Stimulated activated CD4-positive, alpha-beta T cell treated with anti-CD3 and anti-CD28 coated beads, Interleukin-4, amount 100 ng/mL, for 4 hours (primary cell): Measurements from ENCODE around the gene PER1.

Experiments
- DNase-seq, 2 experiments: peaks; one replicate each; pipeline ENCODE4 v3.0.0-alpha.2; 2020

PER1 gene

DNA sequence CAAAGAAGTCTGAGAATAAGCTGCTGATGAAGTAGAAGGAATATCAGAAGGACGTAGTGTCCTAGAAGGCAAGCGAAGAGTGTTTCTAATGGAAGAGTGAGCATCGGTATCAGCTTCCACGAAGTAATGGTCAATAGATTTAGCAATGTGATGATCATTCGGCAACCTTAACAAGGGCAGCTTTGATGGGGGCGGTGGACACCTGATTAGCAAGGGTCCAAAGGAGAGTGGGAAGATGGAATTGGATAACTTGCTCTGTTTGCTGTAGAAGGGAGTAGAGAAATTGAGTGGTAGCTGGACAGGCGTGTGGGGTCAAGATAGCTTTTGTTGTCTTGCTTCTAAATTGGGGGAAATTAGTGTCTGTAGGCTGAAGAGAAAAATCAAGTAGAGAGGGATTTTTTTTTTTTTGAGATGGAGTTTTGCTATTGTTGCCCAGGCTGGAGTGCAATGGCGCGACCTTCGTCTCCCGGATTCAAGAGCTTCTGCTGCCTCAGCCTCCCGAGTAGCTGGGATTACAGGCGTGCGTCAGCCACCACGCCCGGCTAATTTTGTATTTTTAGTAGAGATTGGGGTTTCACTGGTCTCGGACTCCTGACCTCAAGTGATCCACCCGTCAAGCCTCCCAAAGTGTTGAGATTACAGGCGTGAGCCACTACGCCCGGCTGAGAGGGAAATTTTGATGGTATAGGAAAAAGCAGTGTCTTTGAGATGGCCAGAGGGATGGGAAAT, 14.4 kb downstream of the PER1 start:
- DNase-seq = no peak

DNA sequence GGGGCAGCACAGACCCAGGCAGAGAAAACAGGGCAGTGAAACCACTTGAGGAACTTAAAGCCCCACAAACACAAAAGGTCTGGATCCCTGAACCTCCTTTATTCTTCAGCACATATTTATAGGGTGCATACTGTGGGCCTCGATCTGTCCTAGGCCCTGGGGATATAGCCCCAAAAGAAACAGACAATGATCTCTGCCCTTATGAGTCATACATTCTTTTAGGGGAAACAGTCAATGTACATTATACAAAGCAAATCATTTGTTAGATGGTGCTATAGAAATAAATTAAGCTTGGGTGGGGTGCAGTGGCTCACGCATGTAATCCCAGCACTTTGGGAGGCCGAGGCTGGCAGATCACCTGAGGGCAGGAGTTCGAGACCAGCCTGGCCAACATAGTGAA, 18.3 kb downstream of the PER1 start:
- no peak for DNase-seq

DNA sequence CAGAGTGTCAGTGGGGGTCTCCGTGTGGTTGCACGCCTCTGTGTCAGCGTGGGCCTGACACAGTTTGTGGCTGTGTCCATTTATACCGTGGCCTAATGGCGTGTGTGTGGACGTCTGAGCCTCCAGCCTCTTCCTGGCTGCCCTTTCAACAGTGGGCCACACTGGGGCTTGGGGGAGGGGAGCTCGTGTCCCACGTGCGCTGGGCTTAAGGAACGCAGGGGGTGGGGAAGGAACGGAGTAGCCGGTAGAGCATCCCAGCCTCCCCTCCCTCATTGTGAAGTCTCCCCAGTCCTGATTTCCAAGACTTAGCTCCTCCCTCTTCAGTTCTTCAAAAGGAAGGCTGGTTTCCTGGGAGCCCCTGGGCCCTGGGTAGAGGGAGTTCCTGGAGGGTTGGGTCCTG, 18.8 kb downstream of the PER1 start:
- DNase-seq = no peak

DNA sequence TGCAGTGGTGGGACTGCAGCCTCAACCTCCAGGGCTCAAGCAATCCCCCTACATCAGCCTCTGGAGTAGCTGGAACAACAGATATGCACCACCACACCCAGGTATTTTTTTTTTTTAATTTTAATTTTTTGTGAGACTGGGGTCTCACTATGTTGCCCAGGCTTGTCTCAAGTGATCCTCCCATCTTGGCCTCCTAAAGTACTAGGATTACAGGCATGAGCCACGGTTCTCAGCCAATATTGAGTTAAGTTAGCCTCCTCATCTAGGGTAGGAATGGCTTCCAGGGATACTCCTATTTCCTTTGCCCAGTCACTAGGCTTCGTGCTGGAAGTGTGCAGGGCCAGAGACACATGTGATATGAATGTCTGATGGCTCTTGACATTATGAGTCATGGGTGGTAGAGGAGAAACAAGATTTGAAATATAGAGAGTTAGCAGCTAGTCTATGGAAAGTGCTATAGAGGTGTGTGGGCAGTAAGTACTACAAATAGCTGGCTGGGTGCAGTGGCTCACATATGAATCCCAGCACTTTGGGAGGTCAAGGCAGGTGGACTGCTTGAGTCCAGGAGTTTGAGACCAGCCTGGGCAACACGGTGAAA, 20.3 kb downstream of the PER1 start:
- DNase-seq = no peak

DNA sequence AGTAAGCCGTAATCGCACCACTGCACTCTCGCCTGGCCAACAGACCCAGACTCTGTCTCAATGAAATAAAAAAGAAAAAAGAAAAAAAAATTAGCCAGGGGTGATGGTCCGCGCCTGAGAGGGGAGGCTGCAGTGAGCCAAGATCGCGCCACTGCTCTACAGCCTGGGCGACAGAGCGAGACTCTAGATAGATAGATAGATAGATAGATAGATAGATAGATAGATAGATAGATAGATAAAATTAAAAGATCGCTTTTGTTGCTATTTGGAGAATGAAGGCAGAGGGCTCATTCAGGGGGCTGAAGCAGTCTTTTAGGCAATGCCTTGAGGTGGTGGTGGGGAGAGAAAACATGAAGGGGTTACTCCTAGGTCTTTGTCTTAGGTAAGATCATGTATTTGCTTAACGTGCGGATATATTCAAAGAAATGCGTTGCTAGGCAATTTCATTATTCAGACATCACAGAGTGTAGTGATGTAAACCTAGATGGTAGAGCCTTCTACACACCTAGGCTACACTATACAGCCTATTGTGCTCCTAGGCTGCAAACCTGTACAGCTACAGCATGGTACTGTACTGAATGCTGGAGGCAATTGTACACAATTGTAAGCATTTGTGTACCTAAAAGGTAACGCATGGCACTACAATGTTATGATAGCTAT, 23.9 kb downstream of the PER1 start:
- no peak for DNase-seq

DNA sequence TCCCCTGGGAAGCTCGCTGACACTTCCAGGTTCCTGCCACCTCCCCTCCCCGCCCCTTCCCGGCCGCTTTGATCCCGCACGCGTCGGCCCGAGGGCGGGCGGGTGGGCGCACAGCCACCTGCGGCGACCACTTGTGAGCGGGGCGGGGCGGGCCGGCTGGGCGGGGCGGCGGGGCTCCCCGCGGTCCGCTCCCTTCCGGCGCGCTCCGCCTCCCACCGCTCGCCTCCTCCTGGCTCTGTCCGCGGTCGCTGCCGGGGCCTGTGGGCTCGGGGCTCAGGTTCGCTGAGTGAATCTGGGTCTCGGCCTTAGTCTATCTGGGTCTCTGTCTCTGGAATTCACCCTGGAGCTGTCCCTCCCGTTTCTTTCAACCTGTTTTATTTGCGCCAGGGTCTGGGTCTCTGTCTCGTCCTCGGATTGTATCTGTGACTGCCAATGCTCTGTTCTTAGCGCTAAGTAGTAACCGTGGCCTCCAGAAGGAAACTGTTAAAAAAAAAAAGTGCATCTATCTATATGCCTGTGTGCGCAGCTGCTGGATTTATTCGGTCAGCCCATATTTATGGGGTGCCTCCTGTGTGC, 25.6 kb downstream of the PER1 start:
- DNase-seq = peak in 1 of 2 experiments; percentile 63

DNA sequence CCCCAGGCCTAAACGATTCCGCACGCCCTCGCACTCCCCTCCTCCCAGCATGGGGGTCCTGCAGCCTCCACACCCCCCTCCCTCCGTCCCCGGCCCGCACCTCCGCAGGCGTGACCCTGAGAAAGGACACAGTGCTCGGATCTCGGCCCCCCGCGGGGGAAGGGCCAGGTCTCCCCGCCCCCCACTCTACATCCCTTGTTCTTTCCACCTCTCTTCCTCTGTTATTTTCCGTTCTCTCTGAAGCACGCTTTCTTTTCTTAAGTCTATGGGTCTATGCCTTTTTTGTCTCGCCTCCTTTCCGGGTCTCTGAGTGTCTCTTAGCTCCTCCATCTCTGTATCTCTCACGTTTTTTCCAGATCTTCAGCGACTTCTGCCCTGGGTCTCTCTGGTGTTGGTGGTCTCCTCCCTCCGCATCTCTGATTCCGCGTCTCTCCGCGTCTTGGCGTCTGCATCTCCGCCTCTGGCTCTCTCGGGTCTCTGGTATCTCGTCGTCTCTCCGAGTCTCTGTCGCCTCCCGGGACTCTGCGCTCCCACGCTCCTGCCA, 26.2 kb downstream of the PER1 start:
- peak in 1 of 2 experiments; percentile 18 for DNase-seq

DNA sequence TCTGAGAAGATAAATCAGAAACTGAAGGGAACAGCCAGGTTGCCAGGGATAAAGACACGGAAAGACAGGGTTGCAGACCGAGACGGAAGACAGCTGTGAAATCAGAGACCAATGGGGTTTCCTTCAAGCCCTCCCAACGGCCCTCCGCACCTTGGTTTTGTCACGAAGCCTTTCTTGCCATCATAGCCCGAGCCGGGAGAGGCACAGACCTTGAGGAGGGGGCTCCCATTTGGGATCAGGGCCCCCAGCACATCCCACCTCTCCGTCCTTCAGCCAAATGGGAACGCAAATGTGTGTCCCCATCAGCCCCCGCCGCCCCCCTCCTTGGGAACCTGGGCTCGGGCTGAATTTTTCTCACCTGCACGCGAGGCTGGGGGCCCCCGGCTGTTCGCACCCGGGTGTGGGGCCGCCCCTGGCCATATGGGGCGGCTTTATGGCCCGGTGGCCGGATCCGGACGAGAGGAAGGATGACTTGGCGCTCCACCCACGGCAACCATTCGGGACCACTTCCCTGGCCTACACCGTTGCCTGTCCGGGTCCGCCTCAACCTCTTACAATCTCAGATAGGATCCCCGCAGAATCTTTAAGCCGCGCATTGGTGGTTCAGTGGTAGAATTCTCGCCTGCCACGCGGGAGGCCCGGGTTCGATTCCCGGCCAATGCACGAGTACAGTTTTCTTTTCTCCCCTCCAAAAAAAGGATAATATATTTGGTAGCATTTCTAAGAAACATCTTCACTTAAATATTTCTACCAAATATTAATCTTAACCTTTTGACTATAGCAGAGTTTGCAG, 26.9 kb downstream of the PER1 start:
- DNase-seq = peak; percentile 83 to 90

DNA sequence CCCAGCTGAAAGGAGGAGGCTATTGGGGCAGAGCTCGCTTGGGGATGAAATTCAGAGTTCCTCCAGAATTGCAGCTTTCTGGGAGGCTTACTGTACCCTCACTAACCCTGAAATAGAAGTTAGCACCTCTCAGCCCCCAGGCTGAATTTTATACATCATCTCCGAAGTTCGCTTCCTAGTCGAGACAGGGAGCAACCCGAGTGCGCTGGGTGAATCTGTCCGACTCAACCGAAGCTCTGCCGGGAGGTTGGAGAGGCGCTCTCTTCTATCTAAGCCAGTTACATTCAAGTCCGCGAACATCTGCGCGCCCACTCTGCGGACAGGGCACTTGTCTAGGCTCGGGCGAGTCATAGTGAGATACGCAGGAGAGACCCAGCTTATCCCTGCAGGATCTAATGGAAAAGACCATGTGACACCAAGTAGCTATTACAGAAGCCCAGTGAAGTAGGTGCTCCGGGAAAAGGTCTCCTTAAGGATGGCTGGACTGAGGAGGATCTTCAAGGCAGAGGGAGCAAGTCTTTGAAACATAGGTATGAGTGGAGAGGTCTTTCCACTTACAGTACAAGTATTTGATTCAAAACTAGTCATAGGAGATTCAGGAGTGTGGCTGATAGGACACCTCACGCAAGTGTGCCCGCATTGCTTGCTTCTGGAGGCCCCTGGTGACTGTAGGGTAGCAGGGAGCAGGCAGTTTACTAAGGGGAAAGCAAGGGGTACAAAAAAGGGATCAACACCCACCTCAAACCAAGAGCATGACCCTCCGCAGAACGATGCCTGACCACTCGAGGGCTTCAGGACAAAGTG, 27.7 kb downstream of the PER1 start:
- no peak for DNase-seq

DNA sequence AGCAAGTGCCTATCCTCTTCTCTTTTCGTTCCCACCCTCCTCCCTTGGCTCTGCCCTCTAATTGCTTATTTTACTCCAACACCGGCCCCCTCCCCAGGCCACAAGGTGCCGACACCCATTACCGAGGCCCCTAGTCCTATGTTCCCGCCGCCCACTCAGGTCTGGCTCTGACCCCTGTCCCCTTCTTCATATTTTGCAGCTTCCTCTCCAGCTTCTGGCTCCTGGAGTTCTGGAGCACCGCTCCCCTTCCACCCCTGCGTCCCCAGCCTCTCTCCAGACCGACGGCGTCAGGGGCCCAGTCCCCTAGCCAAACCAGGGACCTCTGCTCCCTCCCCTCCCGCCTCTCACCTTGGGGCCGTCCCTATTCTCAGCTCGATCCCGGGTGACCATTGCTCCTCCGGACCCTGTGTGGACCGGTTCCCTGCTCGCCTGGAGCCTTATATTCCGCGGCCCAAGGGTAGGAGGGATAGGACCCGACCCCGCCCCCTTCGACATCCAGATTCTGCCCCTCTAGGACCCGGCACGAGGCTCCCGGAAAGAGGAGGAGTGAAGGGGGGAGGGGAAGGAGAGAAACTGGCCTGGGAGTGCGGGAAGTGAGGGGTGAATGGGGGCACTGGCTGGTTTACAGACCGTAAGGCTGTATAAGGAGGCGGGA, 28.4 kb downstream of the PER1 start, which contains the start of gene HES7:
Gene HES7, minus strand, starts transcription at position 412 of the 655 bp plus-strand sequence. Its CDS starts 22 bp downstream, at position 390.
- DNase-seq = no peak

DNA sequence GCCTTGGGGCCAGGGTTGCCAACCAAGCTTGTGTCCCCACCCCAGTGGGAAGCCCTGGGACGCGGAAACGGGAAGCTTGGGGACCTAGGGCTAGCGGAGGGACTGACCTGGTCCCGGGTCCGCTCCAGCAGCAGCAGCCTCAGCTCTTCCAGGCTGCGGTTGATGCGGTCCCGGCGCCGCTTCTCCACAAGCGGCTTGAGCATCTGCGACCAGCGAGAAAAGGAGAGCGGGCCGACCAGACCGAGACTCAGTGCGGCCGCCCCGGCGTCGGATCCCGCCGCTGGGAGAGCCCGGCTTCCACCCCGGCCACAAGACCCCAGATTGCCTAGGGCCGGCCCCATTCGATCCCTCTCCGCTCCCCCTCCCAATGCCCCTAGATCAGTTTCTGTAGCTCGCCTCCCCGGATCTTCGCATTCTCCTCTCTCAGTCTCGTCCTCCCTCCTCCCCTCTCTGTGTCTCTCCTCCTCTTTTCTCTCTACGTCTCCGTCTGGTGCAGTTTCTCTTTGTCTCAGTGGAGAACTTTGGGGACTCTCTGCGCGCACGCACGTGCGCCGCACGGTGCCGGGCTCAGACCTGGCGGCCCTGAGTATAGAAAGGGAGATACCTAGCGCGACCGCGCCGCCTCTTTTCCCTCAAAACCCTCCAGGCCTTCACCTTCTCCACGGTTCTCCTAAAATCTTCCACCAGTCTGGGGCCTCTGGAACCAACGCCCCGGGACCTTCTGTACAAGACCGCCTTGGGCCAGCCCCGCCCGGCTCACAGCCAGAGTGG, 29.1 kb downstream of the PER1 start:
- DNase-seq = peak; percentile 46 to 51

DNA sequence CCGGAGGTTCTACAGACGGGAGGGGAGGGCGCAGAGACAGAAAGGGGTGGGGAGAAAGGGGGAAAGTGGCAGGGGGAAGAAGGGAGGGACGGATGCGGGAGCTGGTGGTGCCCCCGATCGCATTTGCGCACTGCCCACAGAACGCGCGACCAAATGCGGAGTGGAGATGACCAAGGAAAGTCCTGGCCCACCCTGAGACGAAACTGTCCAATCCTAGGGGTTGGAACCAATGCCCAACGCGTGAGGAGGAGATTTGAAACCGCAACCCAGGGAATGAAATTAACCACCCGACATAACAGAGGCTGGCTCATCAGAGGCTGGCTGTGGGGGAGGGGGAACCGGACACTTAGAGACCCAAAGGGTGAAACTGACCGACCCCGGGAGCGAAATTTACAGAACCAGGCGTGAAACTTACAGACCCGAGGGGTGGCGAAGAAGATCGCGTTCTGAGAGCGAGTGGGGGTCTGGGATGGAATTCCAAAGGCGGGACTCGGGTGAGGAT, 29.7 kb downstream of the PER1 start:
- DNase-seq = peak in 1 of 2 experiments; percentile 24

DNA sequence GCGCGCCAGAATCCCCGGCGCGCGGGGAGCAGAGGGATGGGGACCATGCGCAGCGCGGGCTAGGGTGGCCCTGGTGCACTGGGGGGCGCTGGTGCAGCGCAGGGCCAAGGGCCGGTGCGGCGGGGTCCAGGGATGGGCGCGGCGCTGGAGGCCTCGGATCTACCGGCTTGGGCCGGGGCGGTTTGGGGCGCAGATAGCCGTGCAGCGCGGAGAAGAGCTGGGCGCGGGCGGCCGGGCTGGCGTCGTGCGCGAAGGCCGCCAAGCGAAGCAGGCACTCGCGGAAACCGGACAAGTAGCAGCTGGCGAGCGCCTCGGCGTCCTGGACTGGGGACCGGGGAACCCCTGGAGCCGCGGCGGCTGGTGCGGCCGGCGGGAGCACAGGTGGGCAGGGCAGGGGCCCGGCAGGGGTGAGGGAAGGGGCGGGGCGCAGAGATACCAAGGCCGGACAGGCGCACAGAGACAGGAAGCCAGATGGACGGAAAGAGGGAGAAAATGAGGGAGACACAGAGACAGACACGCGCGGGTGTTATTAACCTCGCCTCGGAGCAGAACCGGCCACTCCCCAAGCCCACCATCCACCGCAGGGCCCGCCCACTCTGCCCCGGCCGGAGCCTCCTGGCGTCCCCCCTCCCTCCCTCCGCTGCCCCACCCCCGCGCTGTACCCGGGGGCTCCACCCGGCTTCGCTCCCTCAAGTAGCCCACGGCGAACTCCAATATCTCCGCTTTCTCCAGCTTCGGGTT, 30.4 kb downstream of the PER1 start:
- DNase-seq = peak; percentile 25 to 58

DNA sequence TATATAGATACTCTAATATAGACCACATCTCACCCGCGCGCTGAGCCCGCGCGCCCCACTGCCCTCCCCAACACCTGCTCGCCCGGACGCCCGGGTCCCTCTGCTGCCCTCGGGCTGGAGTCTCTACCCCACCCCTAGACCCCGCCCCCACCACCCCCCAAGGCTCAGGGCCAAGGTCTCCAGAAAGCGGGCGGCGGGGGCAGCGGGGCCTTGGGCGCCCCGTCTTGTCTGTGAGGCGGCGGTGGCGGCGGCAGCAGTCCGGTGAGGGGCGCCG, 30.9 kb downstream of the PER1 start:
- no peak for DNase-seq

DNA sequence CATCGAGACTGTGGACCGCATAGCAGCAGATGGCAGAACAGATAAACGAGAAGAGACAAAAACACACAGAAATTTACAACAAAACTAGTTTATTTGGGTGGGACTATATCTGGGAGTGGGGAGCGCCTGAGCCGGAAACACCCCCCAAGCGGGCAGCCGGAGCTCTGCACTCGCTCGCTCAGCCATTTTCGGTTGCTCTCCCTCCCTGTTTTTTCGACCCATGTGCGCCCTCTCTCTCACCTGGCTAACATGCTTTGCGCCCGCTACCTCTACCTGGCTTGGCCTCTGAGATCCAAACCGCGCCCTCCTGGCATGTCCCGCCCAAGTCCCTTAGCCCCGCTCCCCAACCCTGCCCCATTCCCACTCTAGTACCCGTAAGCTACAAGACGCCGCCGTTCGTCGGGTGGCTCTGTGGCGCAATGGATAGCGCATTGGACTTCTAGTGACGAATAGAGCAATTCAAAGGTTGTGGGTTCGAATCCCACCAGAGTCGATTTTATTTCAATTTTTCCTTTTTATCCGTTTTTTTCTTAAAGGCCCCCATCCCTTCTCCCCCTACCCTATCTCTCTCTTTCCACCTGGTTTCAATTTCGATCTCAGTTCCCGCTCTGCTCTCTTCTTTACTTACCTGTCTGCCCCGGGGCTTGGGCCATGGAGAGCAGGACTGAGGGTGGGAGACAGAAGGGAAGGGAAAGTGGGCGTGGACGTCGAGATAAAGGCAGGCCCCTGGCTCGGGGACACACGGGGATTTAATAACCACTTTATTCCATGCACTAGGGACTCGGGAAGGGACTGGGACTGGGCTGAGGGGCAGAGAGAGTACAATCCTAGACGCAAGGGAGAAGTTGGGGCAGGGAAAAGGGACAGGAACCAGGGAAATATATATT, 31.4 kb downstream of the PER1 start:
- DNase-seq = peak; percentile 75 to 79

DNA sequence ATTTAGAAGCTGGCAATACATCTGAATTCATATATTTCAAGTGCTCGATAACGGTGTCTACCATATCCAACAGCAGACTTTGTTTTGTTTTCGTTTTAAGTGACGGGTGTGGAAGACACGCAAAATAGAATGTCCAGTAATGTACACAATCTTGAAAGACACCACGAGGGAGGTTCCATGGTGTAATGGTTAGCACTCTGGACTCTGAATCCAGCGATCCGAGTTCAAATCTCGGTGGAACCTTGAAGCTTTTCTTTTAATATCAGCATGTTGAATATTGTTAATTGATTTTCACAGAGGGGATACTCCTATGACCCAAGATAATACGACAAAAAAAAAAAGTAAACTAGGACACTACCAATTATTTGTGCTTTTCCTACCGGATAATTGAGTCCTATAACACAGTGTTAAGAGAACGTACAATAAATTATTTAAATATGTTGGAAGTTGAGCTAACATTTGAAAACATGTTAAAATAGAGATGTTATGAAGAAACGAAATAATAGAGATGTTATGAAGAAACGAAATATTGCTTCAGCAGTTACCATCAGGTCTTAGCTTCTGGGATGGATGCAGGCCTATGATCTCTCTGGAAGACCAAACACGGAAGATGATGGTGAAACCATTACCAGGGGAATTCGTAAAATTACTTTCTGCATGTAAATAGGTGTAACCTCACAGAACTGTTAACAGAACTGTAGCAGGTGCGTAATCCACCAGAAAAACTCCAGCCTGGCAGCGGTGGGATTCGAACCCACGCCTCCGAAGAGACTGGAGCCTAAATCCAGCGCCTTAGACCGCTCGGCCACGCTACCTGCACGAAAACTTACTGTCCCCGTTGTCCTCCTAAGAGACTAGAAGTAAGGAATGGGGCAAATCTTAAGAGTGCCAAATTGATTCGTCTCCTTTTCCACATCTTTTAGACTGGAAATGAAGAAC, 32.4 kb downstream of the PER1 start:
- peak; percentile 83 to 90 for DNase-seq
